ENCODE results near the gene ANKUB1.
A peak's percentile ranks its signal among the peaks of the same experiment; 100 is the strongest.

The ANKUB1 gene

DNA sequence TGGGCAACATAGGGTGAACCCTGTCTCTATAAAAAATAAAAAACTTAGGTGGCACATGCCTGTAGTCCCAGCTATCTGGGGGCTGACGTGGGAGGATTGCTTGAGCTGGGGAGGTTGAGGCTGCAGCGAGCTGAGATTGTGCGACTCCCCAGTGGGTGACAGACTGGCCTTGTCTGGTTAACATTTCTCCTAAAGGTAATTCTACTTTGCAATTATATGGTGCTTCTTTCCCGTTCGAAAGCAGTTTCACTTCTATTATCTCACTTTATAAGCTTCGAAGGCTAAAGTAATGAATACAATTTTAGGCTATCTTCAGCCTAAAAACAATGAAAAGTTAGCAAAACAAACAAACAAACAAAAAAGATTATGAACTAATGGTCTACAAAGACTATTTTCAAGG, 75.4 kb downstream of the ANKUB1 start:
- no peak for ATAC-seq
- H3K27me3 Mint-ChIP-seq: no peaks in the 10 kb centered on the region
- H3K4me1 Mint-ChIP-seq: no peaks in the 10 kb centered on the region
- H3K9me3 Mint-ChIP-seq: no peaks in the 10 kb centered on the region
- peaks cover 6% of the 10 kb centered on the region for H3K36me3 Mint-ChIP-seq
- peak overlapping the region; percentile 45 for H3K4me3 Mint-ChIP-seq
- no peak overlapping the region for H3K27ac Mint-ChIP-seq

DNA sequence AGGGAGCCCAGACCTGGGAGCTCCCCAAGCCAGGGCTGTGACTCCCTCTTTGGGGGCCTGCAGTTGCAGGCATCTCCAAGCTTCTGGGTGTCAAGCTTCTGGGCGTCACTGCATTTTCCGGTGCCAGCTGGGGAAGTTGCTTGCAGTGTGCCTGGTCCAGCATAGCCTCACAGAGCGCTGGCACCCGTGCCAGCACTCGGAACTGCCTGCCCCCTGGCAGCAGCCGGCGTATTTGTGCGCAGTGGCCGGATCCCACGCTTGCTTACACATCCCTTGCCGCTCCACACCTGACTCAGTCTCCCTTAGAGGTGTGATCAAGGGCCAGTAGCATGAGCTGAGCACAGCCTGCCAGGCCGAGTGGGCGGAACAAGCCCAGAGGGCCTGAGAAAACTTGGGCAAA, 77.1 kb downstream of the ANKUB1 start:
- no peaks in the 10 kb centered on the region for H3K4me1 Mint-ChIP-seq
- H3K9me3 Mint-ChIP-seq: no peaks in the 10 kb centered on the region
- H3K4me3 Mint-ChIP-seq: no peak overlapping the region
- ATAC-seq: no peak
- H3K36me3 Mint-ChIP-seq: no peaks in the 10 kb centered on the region
- H3K27me3 Mint-ChIP-seq: no peaks in the 10 kb centered on the region
- no peak overlapping the region for H3K27ac Mint-ChIP-seq

DNA sequence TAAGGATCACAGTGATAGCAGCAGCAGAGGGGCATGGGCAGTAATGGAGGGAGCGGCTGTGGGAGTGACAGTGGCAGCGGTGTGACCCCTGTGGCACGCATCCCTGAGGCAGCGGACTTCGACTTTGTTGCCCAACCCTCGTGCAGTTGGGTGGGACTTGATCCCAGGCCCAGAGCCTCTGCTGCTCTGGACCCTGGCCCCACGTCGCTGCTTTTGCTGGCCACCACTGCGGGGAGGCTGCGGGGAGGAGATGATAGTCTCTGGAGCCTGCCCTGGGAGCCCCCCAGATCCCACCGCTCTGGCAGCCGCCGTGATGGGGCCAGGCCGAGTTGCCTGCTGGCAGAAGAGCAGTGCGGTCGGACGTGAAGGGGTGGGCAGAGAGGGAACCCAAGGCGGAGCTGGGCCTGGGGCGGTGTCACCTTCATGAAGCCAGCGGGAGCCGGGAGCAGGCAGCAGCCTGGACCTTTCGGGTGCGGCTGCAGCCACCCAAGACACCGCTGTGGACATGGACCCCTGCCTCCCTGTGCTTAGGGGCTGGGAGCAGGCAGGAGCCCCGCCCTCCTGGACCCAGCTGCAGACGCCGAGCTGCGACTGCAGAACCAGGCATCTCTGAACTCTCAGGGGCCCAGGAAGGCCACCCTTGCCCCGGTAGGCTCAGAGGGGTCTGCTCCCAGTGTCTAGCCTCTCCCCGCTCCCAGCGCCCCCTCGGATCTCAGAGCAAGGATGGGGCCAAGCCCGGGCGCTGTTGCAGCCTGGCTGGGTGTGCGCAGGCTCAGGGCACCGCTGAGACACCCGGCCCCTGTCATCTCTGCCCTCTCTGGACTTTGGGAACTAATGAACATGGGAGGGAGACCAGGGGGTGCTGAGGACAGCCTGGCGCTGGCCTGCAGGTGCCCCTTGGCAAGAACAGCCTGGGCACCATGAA, 78.4 kb downstream of the ANKUB1 start:
- no peaks in the 10 kb centered on the region for H3K4me1 Mint-ChIP-seq
- ATAC-seq: peak; percentile 31
- H3K4me3 Mint-ChIP-seq: no peak overlapping the region
- H3K36me3 Mint-ChIP-seq: no peaks in the 10 kb centered on the region
- no peaks in the 10 kb centered on the region for H3K9me3 Mint-ChIP-seq
- no peak overlapping the region for H3K27ac Mint-ChIP-seq
- H3K27me3 Mint-ChIP-seq: no peaks in the 10 kb centered on the region
